ENCODE data around the gene GPC6. TPM values are rescaled to one million over a fixed set of nuclear protein-coding genes. Genes with fewer than 3 reads are reported as not detected.

Gene GPC6
- total and polyA plus RNA-seq, 5 donors from 2014 or later, result not detected

- Mint-ChIP-seq H3K27ac (no peak overlapping the region), H3K27me3 (no peaks in the 10 kb centered on the region), H3K4me1 (no peaks in the 10 kb centered on the region), H3K4me3 (no peak overlapping the region), H3K36me3 (no peaks in the 10 kb centered on the region), H3K9me3 (peaks cover 0 to 3% (median 0%) of the 10 kb centered on the region in 7 donors)
- Histone ChIP-seq H3K27me3 (ENCODE audit: control insufficient read depth, insufficient read depth, low read length) (no peaks in the 10 kb centered on the region), H3K9me3 (ENCODE audit: control insufficient read depth in 2 of 2, low read length in 2 of 2) (no peaks in the 10 kb centered on the region), H3K4me3 (ENCODE audit: low read depth, low read length) (no peak overlapping the region), H3K27ac (ENCODE audit: insufficient read depth, low read length, poor library complexity, severe bottlenecking) (no peak overlapping the region), H3K4me1 (ENCODE audit: control insufficient read depth, insufficient read depth, low read length, poor library complexity, severe bottlenecking) (no peaks in the 10 kb centered on the region), H3K36me3 (ENCODE audit: control insufficient read depth, insufficient read depth, low read length) (no peaks in the 10 kb centered on the region)
- DNase-seq (no peak), ATAC-seq (ENCODE audit: low read depth in 2 of 2) (no peak)
Measured at GRCh38 chr13:93932901-93933300, 706.3 kb downstream of the GPC6 start.

- H3K9me3 ChIP-seq (ENCODE audit: control insufficient read depth in 2 of 2, low read length in 2 of 2), result no peaks in the 10 kb centered on the region
- no peak overlapping the region for H3K4me3 ChIP-seq (ENCODE audit: low read depth, low read length)
- no peaks in the 10 kb centered on the region for H3K4me1 ChIP-seq (ENCODE audit: control insufficient read depth, insufficient read depth, low read length, poor library complexity, severe bottlenecking)
- peaks cover 0 to 4% (median 0%) of the 10 kb centered on the region in 7 donors for H3K9me3 Mint-ChIP-seq
- H3K4me1 Mint-ChIP-seq, result no peaks in the 10 kb centered on the region
- H3K27me3 ChIP-seq (ENCODE audit: control insufficient read depth, insufficient read depth, low read length), result no peaks in the 10 kb centered on the region
- H3K36me3 Mint-ChIP-seq, result no peaks in the 10 kb centered on the region
- no peaks in the 10 kb centered on the region for H3K36me3 ChIP-seq (ENCODE audit: control insufficient read depth, insufficient read depth, low read length)
- H3K27ac Mint-ChIP-seq, result no peak overlapping the region
- no peak overlapping the region for H3K27ac ChIP-seq (ENCODE audit: insufficient read depth, low read length, poor library complexity, severe bottlenecking)
- H3K4me3 Mint-ChIP-seq, result no peak overlapping the region
- DNase-seq (no peak), ATAC-seq (ENCODE audit: low read depth in 2 of 2) (no peak)
- H3K27me3 Mint-ChIP-seq, result no peaks in the 10 kb centered on the region
Measured at GRCh38 chr13:93936901-93937300, 710.3 kb downstream of the GPC6 start.

GRCh38 chr13:93941444-93941843 is 714.8 kb downstream of the GPC6 start:
- H3K4me1 ChIP-seq (ENCODE audit: control insufficient read depth, insufficient read depth, low read length, poor library complexity, severe bottlenecking), result no peaks in the 10 kb centered on the region
- no peaks in the 10 kb centered on the region for H3K9me3 ChIP-seq (ENCODE audit: control insufficient read depth in 2 of 2, low read length in 2 of 2)
- Mint-ChIP-seq H3K9me3 (peaks cover 0 to 3% (median 0%) of the 10 kb centered on the region in 7 donors), H3K27ac (no peak overlapping the region), H3K4me1 (no peaks in the 10 kb centered on the region), H3K36me3 (no peaks in the 10 kb centered on the region), H3K4me3 (no peak overlapping the region), H3K27me3 (no peaks in the 10 kb centered on the region)
- no peak for DNase-seq
- no peak for ATAC-seq (ENCODE audit: low read depth in 2 of 2)
- H3K27me3 ChIP-seq (ENCODE audit: control insufficient read depth, insufficient read depth, low read length), result no peaks in the 10 kb centered on the region
- H3K4me3 ChIP-seq (ENCODE audit: low read depth, low read length), result no peak overlapping the region
- no peak overlapping the region for H3K27ac ChIP-seq (ENCODE audit: insufficient read depth, low read length, poor library complexity, severe bottlenecking)
- no peaks in the 10 kb centered on the region for H3K36me3 ChIP-seq (ENCODE audit: control insufficient read depth, insufficient read depth, low read length)

GRCh38 chr13:93942016-93942415 is 715.4 kb downstream of the GPC6 start:
- H3K4me1 Mint-ChIP-seq, result no peaks in the 10 kb centered on the region
- ATAC-seq (ENCODE audit: low read depth in 2 of 2), result no peak
- peaks cover 0 to 3% (median 0%) of the 10 kb centered on the region in 7 donors for H3K9me3 Mint-ChIP-seq

GRCh38 chr13:93945621-93946020 is 719.0 kb downstream of the GPC6 start:
- H3K9me3 Mint-ChIP-seq, result no peaks in the 10 kb centered on the region
- no peaks in the 10 kb centered on the region for H3K27me3 Mint-ChIP-seq
- no peak for ATAC-seq (ENCODE audit: low read depth in 2 of 2)
- no peak overlapping the region for H3K4me3 Mint-ChIP-seq
- Histone ChIP-seq H3K4me3 (ENCODE audit: low read depth, low read length) (no peak overlapping the region), H3K36me3 (ENCODE audit: control insufficient read depth, insufficient read depth, low read length) (no peaks in the 10 kb centered on the region), H3K9me3 (ENCODE audit: control insufficient read depth in 2 of 2, low read length in 2 of 2) (no peaks in the 10 kb centered on the region), H3K27ac (ENCODE audit: insufficient read depth, low read length, poor library complexity, severe bottlenecking) (no peak overlapping the region), H3K27me3 (ENCODE audit: control insufficient read depth, insufficient read depth, low read length) (no peaks in the 10 kb centered on the region), H3K4me1 (ENCODE audit: control insufficient read depth, insufficient read depth, low read length, poor library complexity, severe bottlenecking) (no peaks in the 10 kb centered on the region)
- DNase-seq, result no peak
- H3K4me1 Mint-ChIP-seq, result no peaks in the 10 kb centered on the region
- no peaks in the 10 kb centered on the region for H3K36me3 Mint-ChIP-seq
- no peak overlapping the region for H3K27ac Mint-ChIP-seq

More at GRCh38 chr13:93942016-93942415, 715.4 kb downstream of the GPC6 start:
- Histone ChIP-seq H3K4me1 (ENCODE audit: control insufficient read depth, insufficient read depth, low read length, poor library complexity, severe bottlenecking) (no peaks in the 10 kb centered on the region), H3K36me3 (ENCODE audit: control insufficient read depth, insufficient read depth, low read length) (no peaks in the 10 kb centered on the region), H3K27ac (ENCODE audit: insufficient read depth, low read length, poor library complexity, severe bottlenecking) (no peak overlapping the region), H3K27me3 (ENCODE audit: control insufficient read depth, insufficient read depth, low read length) (no peaks in the 10 kb centered on the region), H3K4me3 (ENCODE audit: low read depth, low read length) (no peak overlapping the region), H3K9me3 (ENCODE audit: control insufficient read depth in 2 of 2, low read length in 2 of 2) (no peaks in the 10 kb centered on the region)
- Mint-ChIP-seq H3K27me3 (no peaks in the 10 kb centered on the region), H3K36me3 (no peaks in the 10 kb centered on the region), H3K27ac (no peak overlapping the region), H3K4me3 (no peak overlapping the region)
- DNase-seq, result no peak

- Histone ChIP-seq H3K4me3 (ENCODE audit: low read depth, low read length) (no peak overlapping the region), H3K27ac (ENCODE audit: insufficient read depth, low read length, poor library complexity, severe bottlenecking) (no peak overlapping the region), H3K9me3 (ENCODE audit: control insufficient read depth in 2 of 2, low read length in 2 of 2) (no peaks in the 10 kb centered on the region), H3K4me1 (ENCODE audit: control insufficient read depth, insufficient read depth, low read length, poor library complexity, severe bottlenecking) (no peaks in the 10 kb centered on the region), H3K27me3 (ENCODE audit: control insufficient read depth, insufficient read depth, low read length) (no peaks in the 10 kb centered on the region), H3K36me3 (ENCODE audit: control insufficient read depth, insufficient read depth, low read length) (no peaks in the 10 kb centered on the region)
- no peaks in the 10 kb centered on the region for H3K27me3 Mint-ChIP-seq
- ATAC-seq (ENCODE audit: low read depth in 2 of 2) (no peak), DNase-seq (no peak)
- no peaks in the 10 kb centered on the region for H3K9me3 Mint-ChIP-seq
- no peak overlapping the region for H3K27ac Mint-ChIP-seq
- no peak overlapping the region for H3K4me3 Mint-ChIP-seq
- no peaks in the 10 kb centered on the region for H3K4me1 Mint-ChIP-seq
- H3K36me3 Mint-ChIP-seq, result no peaks in the 10 kb centered on the region
Measured at GRCh38 chr13:93946994-93947393, 720.4 kb downstream of the GPC6 start.

GRCh38 chr13:93947651-93948050 is 721.0 kb downstream of the GPC6 start:
- Mint-ChIP-seq H3K27ac (no peak overlapping the region), H3K27me3 (no peaks in the 10 kb centered on the region), H3K4me3 (no peak overlapping the region), H3K4me1 (no peaks in the 10 kb centered on the region), H3K9me3 (no peaks in the 10 kb centered on the region), H3K36me3 (no peaks in the 10 kb centered on the region)
- DNase-seq, result no peak
- H3K36me3 ChIP-seq (ENCODE audit: control insufficient read depth, insufficient read depth, low read length), result no peaks in the 10 kb centered on the region
- H3K27ac ChIP-seq (ENCODE audit: insufficient read depth, low read length, poor library complexity, severe bottlenecking), result no peak overlapping the region
- H3K4me1 ChIP-seq (ENCODE audit: control insufficient read depth, insufficient read depth, low read length, poor library complexity, severe bottlenecking), result no peaks in the 10 kb centered on the region
- H3K4me3 ChIP-seq (ENCODE audit: low read depth, low read length), result no peak overlapping the region
- no peaks in the 10 kb centered on the region for H3K27me3 ChIP-seq (ENCODE audit: control insufficient read depth, insufficient read depth, low read length)
- ATAC-seq (ENCODE audit: low read depth in 2 of 2), result no peak
- H3K9me3 ChIP-seq (ENCODE audit: control insufficient read depth in 2 of 2, low read length in 2 of 2), result no peaks in the 10 kb centered on the region

- ATAC-seq (ENCODE audit: low read depth in 2 of 2) (no peak), DNase-seq (no peak)
- no peaks in the 10 kb centered on the region for H3K4me1 Mint-ChIP-seq
- no peak overlapping the region for H3K27ac Mint-ChIP-seq
- Histone ChIP-seq H3K27me3 (ENCODE audit: control insufficient read depth, insufficient read depth, low read length) (no peaks in the 10 kb centered on the region), H3K36me3 (ENCODE audit: control insufficient read depth, insufficient read depth, low read length) (no peaks in the 10 kb centered on the region), H3K9me3 (ENCODE audit: control insufficient read depth in 2 of 2, low read length in 2 of 2) (no peaks in the 10 kb centered on the region), H3K4me3 (ENCODE audit: low read depth, low read length) (no peak overlapping the region), H3K27ac (ENCODE audit: insufficient read depth, low read length, poor library complexity, severe bottlenecking) (no peak overlapping the region), H3K4me1 (ENCODE audit: control insufficient read depth, insufficient read depth, low read length, poor library complexity, severe bottlenecking) (no peaks in the 10 kb centered on the region)
- no peaks in the 10 kb centered on the region for H3K36me3 Mint-ChIP-seq
- no peaks in the 10 kb centered on the region for H3K9me3 Mint-ChIP-seq
- no peaks in the 10 kb centered on the region for H3K27me3 Mint-ChIP-seq
- H3K4me3 Mint-ChIP-seq, result no peak overlapping the region
Measured at GRCh38 chr13:93948162-93948922, 721.7 kb downstream of the GPC6 start.

All from CD4-positive, CD25-positive, alpha-beta regulatory T cell (primary cell).